IMR-90 (cell line): ENCODE data around the gene PFKFB1. TPM values are rescaled to one million over a fixed set of nuclear protein-coding genes. Genes with fewer than 3 reads are reported as not detected.

Experiments used
- ATAC-seq: fragments of 200-7000 bp; cut with Tn5 transposase; 2 replicates; pipeline ENCODE4 v1.9.1; 2020; ENCODE audit warnings: low read depth, mild to moderate bottlenecking, moderate library complexity
- BruUV-seq: library from RNA; stranded (reverse); fragments of 400-500 nt; replicated peaks from 2 replicates; lab custom pipeline; 2021; lab: Mats Ljungman, UMichigan
- CTCF ChIA-PET: fragments of 300-600 bp; formaldehyde crosslinking; extraction: SDS; loops from one replicate; lab custom pipeline; 2021; ENCODE audit warnings: antibody characterized with exemption; lab: Yijun Ruan, JAX
- POLR2A ChIA-PET: fragments of 300-600 bp; sonication (Branson Sonifier 250); formaldehyde crosslinking; loops from one replicate; lab custom pipeline; 2022; ENCODE audit warnings: antibody characterized with exemption; ENCODE audit not compliant: unreplicated experiment; lab: Charles Lee
- DNase-seq: peaks from one replicate; pipeline ENCODE4 v3.0.0; 2013
- H2AFZ ChIP-seq: replicated peaks from 2 replicates; pipeline ENCODE3; 2013; ENCODE audit warnings: low read length, mild to moderate bottlenecking; ENCODE audit not compliant: poor library complexity
- H2AK5ac ChIP-seq: 2 replicates; pipeline ENCODE4 v1.6.1; 2013; ENCODE audit warnings: low read depth, low read length, inconsistent platforms
- H2AK9ac ChIP-seq: replicated peaks from 2 replicates; pipeline ENCODE3; 2013; ENCODE audit warnings: mild to moderate bottlenecking, low read depth, low read length, moderate library complexity; ENCODE audit not compliant: poor library complexity
- H2BK120ac ChIP-seq: 2 replicates; pipeline ENCODE4 v1.6.1; 2013; ENCODE audit warnings: low read depth, low read length, inconsistent platforms
- H2BK15ac ChIP-seq: 3 replicates; pipeline ENCODE4 v1.6.1; 2013; ENCODE audit warnings: low read depth, low read length, inconsistent platforms
- H2BK20ac ChIP-seq: 2 replicates; pipeline ENCODE4 v1.6.1; 2013; ENCODE audit warnings: low read depth, mild to moderate bottlenecking, inconsistent platforms, low read length, moderate library complexity
- H2BK5ac ChIP-seq: 2 replicates; pipeline ENCODE4 v1.6.1; 2013; ENCODE audit warnings: mild to moderate bottlenecking, low read depth, low read length, inconsistent platforms; ENCODE audit not compliant: poor library complexity, severe bottlenecking
- H3K14ac ChIP-seq: replicated peaks from 2 replicates; pipeline ENCODE4 v1.6.1; 2013; ENCODE audit warnings: low read depth, low read length, inconsistent platforms
- H3K18ac ChIP-seq: 2 replicates; pipeline ENCODE4 v1.6.1; 2013; ENCODE audit warnings: low read depth, low read length, control low read depth
- H3K23ac ChIP-seq: 2 replicates; pipeline ENCODE4 v1.6.1; 2013; ENCODE audit warnings: low read depth, low read length, inconsistent platforms
- H3K27ac ChIP-seq: 2 replicates; pipeline ENCODE4 v1.5.1; 2013; ENCODE audit warnings: mild to moderate bottlenecking, control low read depth, low read length; ENCODE audit not compliant: insufficient read depth
- H3K27me3 ChIP-seq: 2 replicates; pipeline ENCODE4 v1.6.1; 2013; ENCODE audit warnings: low read length; ENCODE audit not compliant: control insufficient read depth, insufficient read depth
- H3K36me3 ChIP-seq: 2 replicates; pipeline ENCODE4 v1.6.1; 2013; ENCODE audit warnings: low read length, mixed read lengths; ENCODE audit not compliant: control insufficient read depth, insufficient read depth
- H3K4ac ChIP-seq: 2 replicates; pipeline ENCODE4 v1.6.1; 2013; ENCODE audit warnings: low read depth, low read length, inconsistent platforms
- H3K4me1 ChIP-seq: 2 replicates; pipeline ENCODE4 v1.6.1; 2013; ENCODE audit warnings: low read length, mixed read lengths; ENCODE audit not compliant: control insufficient read depth, insufficient read depth
- H3K4me2 ChIP-seq: 2 replicates; pipeline ENCODE4 v1.6.1; 2013; ENCODE audit warnings: low read depth, mild to moderate bottlenecking, control low read depth, low read length, moderate library complexity
- H3K4me3 ChIP-seq: 2 replicates; pipeline ENCODE4 v1.5.1; 2013; ENCODE audit warnings: low read depth, mild to moderate bottlenecking, control low read depth, low read length, moderate library complexity; ENCODE audit not compliant: insufficient read depth
- H3K56ac ChIP-seq: 2 replicates; pipeline ENCODE4 v1.6.1; 2013; ENCODE audit warnings: low read length, inconsistent platforms; ENCODE audit not compliant: insufficient read depth; ENCODE audit errors: extremely low read depth
- H3K79me1 ChIP-seq, 2 experiments: 2 replicates each; pipeline ENCODE4 v1.6.1; 2013; ENCODE audit warnings: low read length in 2 of 2, inconsistent platforms in 1 of 2, low read depth in 1 of 2
- H3K9ac ChIP-seq: 2 replicates; pipeline ENCODE4 v1.6.1; 2013; ENCODE audit warnings: low read depth, low read length, control low read depth
- H3K9me1 ChIP-seq: 2 replicates; pipeline ENCODE4 v1.6.1; 2013; ENCODE audit warnings: low read length, inconsistent platforms; ENCODE audit not compliant: insufficient read depth
- H3K9me3 ChIP-seq: 2 replicates; pipeline ENCODE4 v1.6.1; 2013; ENCODE audit warnings: low read length; ENCODE audit not compliant: control insufficient read depth, insufficient read depth
- H4K20me1 ChIP-seq: 2 replicates; pipeline ENCODE4 v1.6.1; 2013; ENCODE audit warnings: low read length, inconsistent platforms; ENCODE audit not compliant: insufficient read depth
- H4K5ac ChIP-seq: 2 replicates; pipeline ENCODE4 v1.6.1; 2013; ENCODE audit warnings: mild to moderate bottlenecking, low read depth, low read length, control low read depth
- H4K8ac ChIP-seq, 2 experiments: 2 replicates each; pipeline ENCODE4 v1.6.1; 2013; ENCODE audit warnings: low read depth in 2 of 2, low read length in 2 of 2, control low read depth in 1 of 2, inconsistent platforms in 1 of 2
- H4K91ac ChIP-seq: 2 replicates; pipeline ENCODE4 v1.6.1; 2013; ENCODE audit warnings: low read depth, low read length, inconsistent platforms; ENCODE audit not compliant: insufficient read depth
- CTCF ChIP-seq: conservative IDR thresholded peaks from 2 replicates; pipeline ENCODE4 v1.5.1; 2012; ENCODE audit warnings: mild to moderate bottlenecking, low read depth, low read length, improper control_type of control experiment
- FOS ChIP-seq: fragments of 150-350 bp; IDR thresholded peaks from 2 replicates; pipeline ENCODE4 v1.6.1; 2016; ENCODE audit warnings: low read depth, low read length
- MXI1 ChIP-seq: IDR thresholded peaks from 2 replicates; pipeline ENCODE4 v1.6.1; 2012; ENCODE audit warnings: low read depth, mild to moderate bottlenecking, low read length, moderate library complexity, borderline replicate concordance
- SMC3 ChIP-seq: fragments of 150-350 bp; IDR thresholded peaks from 2 replicates; pipeline ENCODE4 v1.6.1; 2016; ENCODE audit warnings: low read depth, mild to moderate bottlenecking, antibody characterized with exemption, low read length, moderate library complexity
- WGBS, 2 experiments: methylation state at CpG; one replicate each; pipeline versions ENCODE4 v1.1.5 to v1.1.7; 2013; ENCODE audit warnings: missing lambda C conversion rate in 2 of 2; ENCODE audit not compliant: insufficient read length in 1 of 2; ENCODE audit errors: extremely low coverage in 2 of 2; 5-methylcytosine and 5-hydroxymethylcytosine counted together
- dilution Hi-C: fragments of 300-500 bp; cut with HindIII; formaldehyde crosslinking; loops from one replicate; pipeline ENCODE4 v1.14.3; 2018; ENCODE audit warnings: low sequenced_read_pairs; ENCODE audit not compliant: unreplicated experiment
- in situ Hi-C: fragments of 300-500 bp; cut with MboI; formaldehyde crosslinking; loops from 3 replicates; pipeline ENCODE4 v1.14.3; 2019; ENCODE audit warnings: low sequenced_read_pairs, inconsistent platforms, mixed read lengths
- intact Hi-C: fragments of 100-400 bp; cut with micrococcal nuclease; formaldehyde crosslinking; loops from 2 replicates; pipeline ENCODE4 v1.10.0; 2022
- polyA plus RNA-seq, 3 experiments: library from polyadenylated mRNA; depleted of rRNA; stranded (reverse); fragments of >200 nt; gene quantifications; 2 replicates each; pipeline ENCODE4 v1.2.3, GENCODE V29; 2012; ENCODE audit warnings: low replicate concordance in 1 of 3
- total RNA-seq: library from RNA; depleted of rRNA; stranded (reverse); fragments of >200 nt; gene quantifications from 2 replicates; pipeline ENCODE4 v1.2.3, GENCODE V29; 2012

Gene PFKFB1
- total and polyA plus RNA-seq, 2 of the 4 experiments (the other 2 are of a cell fraction): under 0.01 to 0.15 TPM

- ChIA-PET CTCF (interaction anchor here (0.7 kb wide), 1 partner anchor 1622 kb away, joined by 4 read pairs; no protein-coding TSS in a partner anchor), POLR2A (no interaction called here)
- Histone ChIP-seq H3K79me1 (no peaks in the 10 kb centered on the region), H2AFZ (no peak overlapping the region), H2AK5ac (no peak overlapping the region), H4K5ac (no peak overlapping the region), H2BK20ac (no peak overlapping the region), H4K8ac (no peak overlapping the region), H3K27me3 (no peaks in the 10 kb centered on the region), H3K56ac (no peak overlapping the region), H3K14ac (no peak overlapping the region), H4K20me1 (no peaks in the 10 kb centered on the region), H2AK9ac (no peak overlapping the region), H3K9me1 (no peaks in the 10 kb centered on the region), H3K9me3 (no peaks in the 10 kb centered on the region), H3K23ac (no peak overlapping the region), H3K4ac (no peak overlapping the region), H2BK120ac (no peak overlapping the region), H2BK15ac (no peak overlapping the region), H3K9ac (no peak overlapping the region), H3K27ac (no peak overlapping the region), H2BK5ac (no peak overlapping the region), H3K18ac (no peak overlapping the region), H3K4me1 (no peaks in the 10 kb centered on the region), H3K4me3 (no peak overlapping the region), H4K91ac (no peak overlapping the region), H3K36me3 (no peaks in the 10 kb centered on the region), H3K4me2 (no peak overlapping the region)
- DNase-seq: no peak
- no peak for ATAC-seq
- TF ChIP-seq MXI1 (no peak), CTCF (no peak), FOS (no peak), SMC3 (no peak)
- in situ Hi-C loops: no loop called here
- intact Hi-C loops: no loop called here
- WGBS, 2 experiments: 44% methylated on average over 2 of the region's 3 CpGs; no CpG with 5 or more reads in 1 of the 2 experiments
- dilution Hi-C loops: no loop called here
- no TSS peak for BruUV-seq
Observed at GRCh38 chrX:55039471-55039870, 45.5 kb upstream of the PFKFB1 start.
